B cell (primary cell): ENCODE measurements around the gene WDR47. TPM values are rescaled to one million over a fixed set of nuclear protein-coding genes. Genes with fewer than 3 reads are reported as not detected.

ENCODE experiments used
- ATAC-seq: fragments of 200-7000 bp; cut with Tn5 transposase; one replicate; pipeline ENCODE4 v1.10.0; 2021; ENCODE audit warnings: low read depth, mild to moderate bottlenecking, moderate number of reproducible peaks, moderate library complexity
- CTCF ChIA-PET: fragments of 350-600 bp; sonication (Branson Sonifier 250); formaldehyde crosslinking; loops from one replicate; lab custom pipeline; 2021; ENCODE audit warnings: antibody characterized with exemption, inconsistent platforms; lab: Charles Lee
- POLR2A ChIA-PET: fragments of 350-600 bp; sonication (Branson Sonifier 250); formaldehyde crosslinking; loops from one replicate; lab custom pipeline; 2021; ENCODE audit warnings: antibody characterized with exemption; lab: Charles Lee
- DNase-seq: peaks from one replicate; pipeline ENCODE4 v3.0.0; 2013
- H2AFZ ChIP-seq: 2 replicates; pipeline ENCODE4 v1.6.1; 2012; ENCODE audit warnings: mild to moderate bottlenecking, low read depth, low read length; ENCODE audit not compliant: insufficient read depth, poor library complexity, severe bottlenecking
- H3K27ac ChIP-seq, 2 donors: 1 replicate in 1 of 2; 2 replicates in 1 of 2; pipeline ENCODE4 v1.5.1; 2012 to 2013; ENCODE audit warnings: low read length in 2 of 2, mild to moderate bottlenecking in 2 of 2, moderate library complexity in 1 of 2
- H3K27me3 ChIP-seq, 4 experiments: fragments of 200-600 bp in 1 of 4; sonication (generic) in 1 of 4; replicated peaks in 1 of 4; 1 replicate in 2 of 4; 2 replicates in 2 of 4; pipeline versions ENCODE4 v1.6.1 to v1.7.0; 2013 to 2016; ENCODE audit warnings: low read length in 3 of 4, mild to moderate bottlenecking in 2 of 4, mixed read lengths in 1 of 4, moderate library complexity in 1 of 4; ENCODE audit not compliant: insufficient read depth in 4 of 4, control insufficient read depth in 3 of 4; ENCODE audit errors: control extremely low read depth in 1 of 4
- H3K36me3 ChIP-seq, 2 experiments: replicated peaks in 1 of 2; 1 replicate in 1 of 2; 2 replicates in 1 of 2; pipeline versions ENCODE4 v1.6.1 to v1.7.1; 2013; ENCODE audit warnings: low read length in 1 of 2; ENCODE audit not compliant: insufficient read depth in 2 of 2, control insufficient read depth in 1 of 2; ENCODE audit errors: control extremely low read depth in 1 of 2, extremely low read depth in 1 of 2
- H3K4me1 ChIP-seq, 2 donors: fragments of 200-600 bp in 1 of 2; sonication (generic) in 1 of 2; 1 replicate in 1 of 2; 2 replicates in 1 of 2; pipeline versions ENCODE4 v1.5.1 to v1.6.1; 2013 to 2017; ENCODE audit warnings: low read length in 2 of 2; ENCODE audit not compliant: control insufficient read depth in 2 of 2, insufficient read depth in 2 of 2
- H3K4me2 ChIP-seq: replicated peaks from 2 replicates; pipeline ENCODE3; 2012; ENCODE audit warnings: mild to moderate bottlenecking, low read depth, low read length; ENCODE audit not compliant: poor library complexity, severe bottlenecking
- H3K4me3 ChIP-seq, 5 experiments: fragments of 200-600 bp in 1 of 5; sonication (generic) in 1 of 5; 1 replicate in 3 of 5; 2 replicates in 2 of 5; pipeline versions ENCODE4 v1.5.1 to v1.7.0; 2011 to 2016; ENCODE audit warnings: low read length in 4 of 5, mild to moderate bottlenecking in 4 of 5, low read depth in 2 of 5, control low read depth in 1 of 5, moderate library complexity in 1 of 5; ENCODE audit not compliant: insufficient read depth in 1 of 5; ENCODE audit errors: control extremely low read depth in 1 of 5, extremely low read depth in 1 of 5
- H3K79me2 ChIP-seq: fragments of 200-600 bp; sonication (generic); one replicate; pipeline ENCODE4 v1.6.0; 2016; ENCODE audit warnings: low read length; ENCODE audit not compliant: control insufficient read depth, insufficient read depth
- H3K9ac ChIP-seq: fragments of 200-600 bp; sonication (generic); 2 replicates; pipeline ENCODE4 v1.6.1; 2017; ENCODE audit warnings: mild to moderate bottlenecking, low read length, moderate library complexity
- H3K9me3 ChIP-seq, 3 donors: one replicate each; pipeline versions ENCODE4 v1.6.1 to v1.7.1; 2013; ENCODE audit warnings: low read length in 2 of 3; ENCODE audit not compliant: control insufficient read depth in 2 of 3, insufficient read depth in 1 of 3; ENCODE audit errors: control extremely low read depth in 1 of 3
- H4K20me1 ChIP-seq: 2 replicates; pipeline ENCODE4 v1.6.0; 2012; ENCODE audit warnings: mild to moderate bottlenecking, low read length; ENCODE audit not compliant: insufficient read depth, control insufficient read depth, poor library complexity, severe bottlenecking
- H3K27ac Mint-ChIP-seq: one replicate; pipeline ENCODE4 v1.8.0; 2021; ENCODE audit warnings: mixed read lengths
- H3K27me3 Mint-ChIP-seq: one replicate; pipeline ENCODE4 v1.8.0; 2021; ENCODE audit warnings: mixed read lengths
- H3K4me1 Mint-ChIP-seq: one replicate; pipeline ENCODE4 v1.8.0; 2021; ENCODE audit warnings: mixed read lengths
- H3K4me3 Mint-ChIP-seq: one replicate; pipeline ENCODE4 v1.8.0; 2021; ENCODE audit warnings: mixed read lengths
- H3K9me3 Mint-ChIP-seq: one replicate; pipeline ENCODE4 v1.8.0; 2022; ENCODE audit warnings: mixed read lengths; ENCODE audit not compliant: insufficient read depth
- EZH2 ChIP-seq: IDR thresholded peaks from 2 replicates; pipeline ENCODE4 v1.6.1; 2012; ENCODE audit warnings: borderline replicate concordance, low read depth, mild to moderate bottlenecking, moderate library complexity, low read length; ENCODE audit not compliant: insufficient read depth, poor library complexity, severe bottlenecking
- WGBS: methylation state at CpG from one replicate; pipeline ENCODE4 v1.1.5; 2013; ENCODE audit warnings: missing lambda C conversion rate; ENCODE audit not compliant: insufficient coverage; 5-methylcytosine and 5-hydroxymethylcytosine counted together
- intact Hi-C: fragments of 100-400 bp; cut with micrococcal nuclease; formaldehyde crosslinking; loops from one replicate; pipeline ENCODE4 v1.10.0; 2022
- polyA plus RNA-seq: library from polyadenylated mRNA; depleted of rRNA; stranded (reverse); fragments of >200 nt; gene quantifications from 2 replicates; pipeline ENCODE4 v1.2.3, GENCODE V29; 2012
- total RNA-seq, 2 donors: library from RNA; stranded (reverse); fragments of 120-200 nt in 1 of 2; gene quantifications; 1 replicate in 1 of 2; 2 replicates in 1 of 2; pipeline versions ENCODE4 v1.2.3 to v1.2.4, GENCODE V29; 2013 to 2022
- TF ChIP-seq, protein P1 (sequence below): fragments of 200-600 bp; IDR thresholded peaks from one replicate; pipeline ENCODE4 v1.8.0; 2022; ENCODE audit warnings: antibody characterized with exemption, mild to moderate bottlenecking

Gene WDR47
- total and polyA plus RNA-seq, 2 donors (not counting 1 experiment from before 2014, with no cell fraction given), result 4.4 to 21.6 TPM

DNA sequence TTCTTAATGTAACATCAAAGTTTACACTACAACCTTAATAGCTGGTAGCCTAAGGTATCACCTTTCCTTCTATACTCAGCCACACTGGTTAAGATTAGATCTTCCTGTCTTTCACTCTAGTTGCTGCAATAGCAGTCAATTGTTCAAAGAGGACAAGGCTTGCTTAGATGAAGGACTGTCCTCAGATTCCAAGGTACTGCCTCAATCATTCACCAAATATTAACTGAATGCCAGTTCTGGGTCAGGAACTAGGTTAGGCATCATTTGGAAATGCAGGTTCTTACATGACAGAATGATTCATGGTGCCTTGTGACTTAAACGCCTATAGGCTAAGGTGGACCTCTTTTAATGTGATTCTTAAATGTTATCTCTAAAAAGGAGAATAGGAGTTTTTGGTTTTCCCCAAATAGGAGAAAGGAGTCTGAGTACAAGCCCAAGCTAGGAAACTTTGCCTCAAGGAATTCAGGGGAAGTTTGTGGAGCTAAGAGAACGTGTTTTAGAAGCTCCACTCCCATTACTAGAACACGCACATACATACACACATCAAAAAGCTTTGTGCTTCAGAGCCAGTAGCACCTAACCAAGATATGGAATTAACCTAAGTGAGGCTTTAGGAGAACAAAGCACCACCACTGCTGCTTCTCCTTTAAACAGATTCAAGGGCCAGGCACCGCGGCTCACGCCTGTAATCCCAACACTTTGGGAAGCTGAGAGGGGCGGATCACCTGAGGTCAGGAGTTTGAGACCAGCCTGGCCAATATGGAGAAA, 8.5 kb upstream of the WDR47 start:
- intact Hi-C loops, result no loop called here

DNA sequence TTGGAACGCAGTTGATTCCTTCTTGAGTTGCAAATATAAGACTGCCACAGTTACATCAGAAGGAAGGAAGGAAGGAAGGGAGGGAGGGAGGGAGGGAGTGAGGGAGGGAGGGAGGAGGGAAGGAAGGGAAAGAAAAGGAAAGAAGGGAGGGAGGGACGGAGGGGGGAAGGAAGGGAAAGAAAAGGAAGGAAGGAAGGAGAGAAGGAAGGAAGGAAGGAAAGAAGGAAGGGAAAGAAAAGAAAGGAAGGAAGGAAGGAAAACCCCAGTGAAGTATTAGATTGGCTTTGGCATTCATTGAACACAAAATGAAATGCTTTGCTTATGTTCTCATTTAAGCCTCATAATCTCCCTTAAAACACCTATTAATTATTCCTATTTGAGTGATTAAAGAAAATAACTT, 6.4 kb upstream of the WDR47 start:
- TF ChIP-seq, protein P1, sequence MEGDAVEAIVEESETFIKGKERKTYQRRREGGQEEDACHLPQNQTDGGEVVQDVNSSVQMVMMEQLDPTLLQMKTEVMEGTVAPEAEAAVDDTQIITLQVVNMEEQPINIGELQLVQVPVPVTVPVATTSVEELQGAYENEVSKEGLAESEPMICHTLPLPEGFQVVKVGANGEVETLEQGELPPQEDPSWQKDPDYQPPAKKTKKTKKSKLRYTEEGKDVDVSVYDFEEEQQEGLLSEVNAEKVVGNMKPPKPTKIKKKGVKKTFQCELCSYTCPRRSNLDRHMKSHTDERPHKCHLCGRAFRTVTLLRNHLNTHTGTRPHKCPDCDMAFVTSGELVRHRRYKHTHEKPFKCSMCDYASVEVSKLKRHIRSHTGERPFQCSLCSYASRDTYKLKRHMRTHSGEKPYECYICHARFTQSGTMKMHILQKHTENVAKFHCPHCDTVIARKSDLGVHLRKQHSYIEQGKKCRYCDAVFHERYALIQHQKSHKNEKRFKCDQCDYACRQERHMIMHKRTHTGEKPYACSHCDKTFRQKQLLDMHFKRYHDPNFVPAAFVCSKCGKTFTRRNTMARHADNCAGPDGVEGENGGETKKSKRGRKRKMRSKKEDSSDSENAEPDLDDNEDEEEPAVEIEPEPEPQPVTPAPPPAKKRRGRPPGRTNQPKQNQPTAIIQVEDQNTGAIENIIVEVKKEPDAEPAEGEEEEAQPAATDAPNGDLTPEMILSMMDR, result no peak
- TF ChIP-seq EZH2, result no peak
- Histone ChIP-seq H3K9ac (no peak overlapping the region), H4K20me1 (no peaks in the 10 kb centered on the region), H3K9me3 (peaks cover 0 to 6% (median 0%) of the 10 kb centered on the region in 3 donors), H2AFZ (no peak overlapping the region), H3K27ac (no peak overlapping the region), H3K36me3 (no peaks in the 10 kb centered on the region), H3K4me3 (no peak overlapping the region), H3K4me1 (no peaks in the 10 kb centered on the region), H3K4me2 (no peak overlapping the region), H3K27me3 (no peaks in the 10 kb centered on the region), H3K79me2 (no peaks in the 10 kb centered on the region)
- no peaks in the 10 kb centered on the region for H3K4me1 Mint-ChIP-seq
- H3K4me3 Mint-ChIP-seq, result no peak overlapping the region
- intact Hi-C loops, result loop anchor here (10.0 kb wide), 2 partner anchors 484 to 966 kb away; partner anchors contain the start of gene EEIG2
- no peak for ATAC-seq
- DNase-seq, result no peak
- H3K27ac Mint-ChIP-seq, result no peak overlapping the region
- 17% methylated on average over 1 of the region's 2 CpGs for WGBS
- H3K9me3 Mint-ChIP-seq, result no peaks in the 10 kb centered on the region
- ChIA-PET CTCF (no interaction called here), POLR2A (no interaction called here)
- peaks cover 16% of the 10 kb centered on the region for H3K27me3 Mint-ChIP-seq

More for the DNA sequence above, 8.5 kb upstream of the WDR47 start:
- Histone ChIP-seq H3K9me3 (peaks cover 0 to 6% (median 0%) of the 10 kb centered on the region in 3 donors), H3K4me1 (no peaks in the 10 kb centered on the region), H2AFZ (no peak overlapping the region), H3K4me3 (no peak overlapping the region), H3K27me3 (no peaks in the 10 kb centered on the region), H3K4me2 (no peak overlapping the region), H4K20me1 (no peaks in the 10 kb centered on the region), H3K79me2 (no peaks in the 10 kb centered on the region), H3K9ac (no peak overlapping the region), H3K27ac (no peak overlapping the region), H3K36me3 (no peaks in the 10 kb centered on the region)
- no peak overlapping the region for H3K27ac Mint-ChIP-seq
- H3K27me3 Mint-ChIP-seq, result peaks cover 16% of the 10 kb centered on the region
- H3K4me3 Mint-ChIP-seq, result no peak overlapping the region
- H3K4me1 Mint-ChIP-seq, result no peaks in the 10 kb centered on the region
- TF ChIP-seq, protein P1, result no peak
- no peak for TF ChIP-seq EZH2
- 94% methylated on average over 4 of the region's 7 CpGs for WGBS
- DNase-seq (no peak), ATAC-seq (no peak)
- ChIA-PET CTCF (interaction anchor here (0.5 kb wide), 1 partner anchor 106 kb away, joined by 3 read pairs; no protein-coding TSS in a partner anchor), POLR2A (no interaction called here)
- H3K9me3 Mint-ChIP-seq, result no peaks in the 10 kb centered on the region
